ENCODE measurements around the gene FASN.

DNA sequence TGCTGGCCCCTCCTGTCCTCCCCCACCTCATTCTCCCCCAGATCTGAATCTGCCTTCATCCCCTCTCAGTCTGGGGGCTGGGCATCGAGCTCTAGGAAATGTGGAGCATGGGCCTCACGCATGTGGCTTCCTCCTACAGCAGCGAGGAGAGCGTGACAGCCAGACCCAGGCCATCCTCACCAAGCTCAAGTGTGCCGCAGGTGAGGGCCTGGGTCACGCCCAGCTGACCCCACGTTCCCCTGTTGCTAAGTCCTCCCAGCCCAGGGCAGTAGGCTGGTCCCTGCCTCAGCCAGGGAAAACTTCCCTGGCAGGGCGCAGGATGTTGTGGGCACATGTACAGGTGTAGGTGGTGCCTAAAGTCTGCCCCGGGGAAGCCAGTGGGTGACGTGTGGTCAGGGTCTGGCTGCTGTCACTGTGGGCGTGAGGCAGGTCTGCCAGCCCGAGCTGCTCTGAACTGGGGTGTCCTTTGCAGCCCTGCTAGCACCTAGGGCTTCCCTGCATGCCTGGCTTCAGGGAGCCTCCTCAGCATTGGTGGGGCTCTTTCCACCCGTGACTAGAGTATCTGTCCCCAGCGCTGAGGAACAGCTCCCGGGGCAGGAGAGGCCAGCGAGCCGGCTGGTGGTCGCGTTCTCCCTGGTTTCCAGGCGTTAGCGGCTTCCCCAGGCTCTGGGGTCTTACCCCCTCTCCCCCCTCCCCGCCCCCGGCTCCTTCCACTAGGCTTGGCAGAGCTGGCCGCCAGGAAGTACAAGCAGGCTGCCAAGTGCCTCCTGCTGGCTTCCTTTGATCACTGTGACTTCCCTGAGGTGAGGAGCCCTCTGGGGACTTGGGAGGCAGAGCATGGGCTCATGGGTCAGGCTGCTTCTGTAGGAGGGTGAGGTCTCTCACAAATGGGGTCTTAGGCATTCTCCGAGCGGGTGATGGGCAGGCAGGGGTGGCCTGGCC is 42.7 kb downstream of the FASN start:
- TF ChIP-seq, protein P1, sequence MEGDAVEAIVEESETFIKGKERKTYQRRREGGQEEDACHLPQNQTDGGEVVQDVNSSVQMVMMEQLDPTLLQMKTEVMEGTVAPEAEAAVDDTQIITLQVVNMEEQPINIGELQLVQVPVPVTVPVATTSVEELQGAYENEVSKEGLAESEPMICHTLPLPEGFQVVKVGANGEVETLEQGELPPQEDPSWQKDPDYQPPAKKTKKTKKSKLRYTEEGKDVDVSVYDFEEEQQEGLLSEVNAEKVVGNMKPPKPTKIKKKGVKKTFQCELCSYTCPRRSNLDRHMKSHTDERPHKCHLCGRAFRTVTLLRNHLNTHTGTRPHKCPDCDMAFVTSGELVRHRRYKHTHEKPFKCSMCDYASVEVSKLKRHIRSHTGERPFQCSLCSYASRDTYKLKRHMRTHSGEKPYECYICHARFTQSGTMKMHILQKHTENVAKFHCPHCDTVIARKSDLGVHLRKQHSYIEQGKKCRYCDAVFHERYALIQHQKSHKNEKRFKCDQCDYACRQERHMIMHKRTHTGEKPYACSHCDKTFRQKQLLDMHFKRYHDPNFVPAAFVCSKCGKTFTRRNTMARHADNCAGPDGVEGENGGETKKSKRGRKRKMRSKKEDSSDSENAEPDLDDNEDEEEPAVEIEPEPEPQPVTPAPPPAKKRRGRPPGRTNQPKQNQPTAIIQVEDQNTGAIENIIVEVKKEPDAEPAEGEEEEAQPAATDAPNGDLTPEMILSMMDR (IDR thresholded peaks at IDR 0.05), result no peak
- TF ChIP-seq POLR2A (IDR thresholded peaks at IDR 0.05), result no peak

Data from body of pancreas (tissue), 4 donors.